HepG2 (cell line): ENCODE results near the gene ATG2A. TPM values are rescaled to one million over a fixed set of nuclear protein-coding genes. Genes with fewer than 3 reads are reported as not detected.

Source experiments
- ARID5B ChIP-seq: IDR thresholded peaks from 2 replicates; pipeline ENCODE4 v1.4.0; 2020; ENCODE audit warnings: mild to moderate bottlenecking, missing genetic modification reagents
- BCL6 ChIP-seq: IDR thresholded peaks from 2 replicates; pipeline ENCODE4 v1.6.1; 2016; ENCODE audit warnings: missing genetic modification reagents, missing compliant biosample characterization
- CREM ChIP-seq, 2 experiments: sonication (generic) in 1 of 2; formaldehyde crosslinking in 1 of 2; IDR thresholded peaks; 2 replicates each; pipeline versions ENCODE4 v1.4.0 to v1.6.1; 2016 to 2020; ENCODE audit warnings: antibody characterized with exemption in 1 of 2, mild to moderate bottlenecking in 1 of 2, missing genetic modification reagents in 1 of 2
- GATA4 ChIP-seq: sonication (generic); IDR thresholded peaks from 2 replicates; pipeline ENCODE4 v1.6.1; 2016; ENCODE audit warnings: antibody characterized with exemption, low read depth, borderline replicate concordance
- HCFC1 ChIP-seq: fragments of 150-350 bp; IDR thresholded peaks from 2 replicates; pipeline ENCODE4 v1.6.1; 2014; ENCODE audit warnings: low read depth, low read length
- PATZ1 ChIP-seq: sonication (generic); formaldehyde crosslinking; IDR thresholded peaks from 2 replicates; pipeline ENCODE4 v1.4.0; 2020; ENCODE audit warnings: missing genetic modification reagents
- RXRA ChIP-seq: sonication (generic); formaldehyde crosslinking; IDR thresholded peaks from 2 replicates; pipeline ENCODE4 v1.5.1; 2020; ENCODE audit warnings: missing genetic modification reagents
- SAP130 ChIP-seq: IDR thresholded peaks from 2 replicates; pipeline ENCODE4 v1.6.1; 2016; ENCODE audit warnings: low read depth
- SIN3A ChIP-seq: IDR thresholded peaks from 2 replicates; pipeline ENCODE4 v1.6.1; 2011; ENCODE audit warnings: low read depth, mild to moderate bottlenecking, control low read depth, low read length, borderline replicate concordance
- SOX13 ChIP-seq, 3 experiments: fragments of 450-650 bp in 1 of 3; sonication (generic) in 1 of 3; formaldehyde crosslinking in 1 of 3; IDR thresholded peaks in 2 of 3; conservative IDR thresholded peaks in 1 of 3; 2 replicates each; pipeline versions ENCODE4 v1.5.0 to v1.6.1; 2016 to 2020; ENCODE audit warnings: antibody characterized with exemption in 1 of 3, mild to moderate bottlenecking in 1 of 3, missing compliant biosample characterization in 1 of 3, missing genetic modification reagents in 1 of 3, moderate library complexity in 1 of 3
- SOX6 ChIP-seq, 2 experiments: fragments of 450-650 bp in 1 of 2; sonication (generic) in 1 of 2; formaldehyde crosslinking in 1 of 2; IDR thresholded peaks; 2 replicates each; pipeline versions ENCODE4 v1.4.0 to v1.6.1; 2017 to 2020; ENCODE audit warnings: antibody characterized with exemption in 1 of 2, mild to moderate bottlenecking in 1 of 2, missing genetic modification reagents in 1 of 2
- ZBTB37 ChIP-seq: sonication (generic); formaldehyde crosslinking; IDR thresholded peaks from 2 replicates; pipeline ENCODE4 v1.4.0; 2020; ENCODE audit warnings: mild to moderate bottlenecking, missing genetic modification reagents
- ZNF629 ChIP-seq: sonication (generic); formaldehyde crosslinking; conservative IDR thresholded peaks from 2 replicates; pipeline ENCODE4 v1.5.0; 2020; ENCODE audit warnings: missing genetic modification reagents
- polyA plus RNA-seq, 8 experiments: library from polyadenylated mRNA; depleted of rRNA in 3 of 8; stranded (reverse) in 7 of 8; unstranded in 1 of 8; fragments of >200 nt; fragmentation: Illumina TruSeq in 4 of 8; extraction: Trizol in 4 of 8; gene quantifications; 2 replicates each; pipeline versions ENCODE4 v1.2.1 to v1.2.3, GENCODE V29; 2011 to 2016; ENCODE audit warnings: low read depth in 4 of 8, missing spikeins in 1 of 8, mixed read lengths in 1 of 8; ENCODE audit not compliant: insufficient read depth in 1 of 8
- total RNA-seq, 5 experiments: library from RNA; depleted of rRNA; stranded (reverse); fragments of >200 nt; fragmentation: Illumina TruSeq; extraction: Trizol; gene quantifications; 2 replicates each; pipeline ENCODE4 v1.2.3, GENCODE V29; 2016; ENCODE audit warnings: low read depth in 1 of 5
- TF ChIP-seq, protein P1 (sequence below): sonication (generic); formaldehyde crosslinking; IDR thresholded peaks from 2 replicates; pipeline ENCODE4 v1.8.0; 2022; ENCODE audit warnings: low read depth, missing genetic modification reagents
- TF ChIP-seq, protein P2 (sequence below): sonication (generic); formaldehyde crosslinking; IDR thresholded peaks from 2 replicates; pipeline ENCODE4 v1.4.0; 2020; ENCODE audit warnings: missing genetic modification reagents
- TF ChIP-seq, protein P3 (sequence below): IDR thresholded peaks from 2 replicates; pipeline ENCODE4 v1.6.1; 2016; ENCODE audit warnings: control low read depth

ATG2A gene
- total and polyA plus RNA-seq, 2 of the 13 experiments (the other 11 are each of a cell fraction or from before 2014, with no cell fraction given), result 6.7 to 8.0 TPM

GRCh38 chr11:64916040-64916774 lies 802 bp downstream of the ATG2A start (continued):
- TF ChIP-seq PATZ1 (CRISPR knock-in tag) (peak; percentile 85), GATA4 (no peak), SIN3A (peak; percentile 95), ZBTB37 (CRISPR knock-in tag) (no peak), CREM (IDR thresholded peaks at IDR 0.05) (peak; percentile 48; the same call in 1 of the 2 replicates), CREM (CRISPR knock-in tag; IDR thresholded peaks at IDR 0.05) (no peak), BCL6 (CRISPR knock-in tag) (0 out of 2 replicates have a peak, but pooled peaks have one; percentile 9), ARID5B (no peak), RXRA (peak; percentile 66), SAP130 (CRISPR knock-in tag) (peak; percentile 93), ZNF629 (CRISPR knock-in tag) (no peak), HCFC1 (no peak), SOX6 (IDR thresholded peaks at IDR 0.05) (no peak), SOX6 (CRISPR knock-in tag; IDR thresholded peaks at IDR 0.05) (peak; percentile 33; the same call in 1 of the 2 replicates), SOX13 (IDR thresholded peaks at IDR 0.05) (no peak), SOX13 (CRISPR knock-in tag; conservative IDR thresholded peaks at IDR 0.05 in 1 of 2, IDR thresholded peaks at IDR 0.05 in 1 of 2) (peak in 1 of 2 experiments; percentile 13; a peak in 1 of 4 replicates)
- TF ChIP-seq, protein P1, sequence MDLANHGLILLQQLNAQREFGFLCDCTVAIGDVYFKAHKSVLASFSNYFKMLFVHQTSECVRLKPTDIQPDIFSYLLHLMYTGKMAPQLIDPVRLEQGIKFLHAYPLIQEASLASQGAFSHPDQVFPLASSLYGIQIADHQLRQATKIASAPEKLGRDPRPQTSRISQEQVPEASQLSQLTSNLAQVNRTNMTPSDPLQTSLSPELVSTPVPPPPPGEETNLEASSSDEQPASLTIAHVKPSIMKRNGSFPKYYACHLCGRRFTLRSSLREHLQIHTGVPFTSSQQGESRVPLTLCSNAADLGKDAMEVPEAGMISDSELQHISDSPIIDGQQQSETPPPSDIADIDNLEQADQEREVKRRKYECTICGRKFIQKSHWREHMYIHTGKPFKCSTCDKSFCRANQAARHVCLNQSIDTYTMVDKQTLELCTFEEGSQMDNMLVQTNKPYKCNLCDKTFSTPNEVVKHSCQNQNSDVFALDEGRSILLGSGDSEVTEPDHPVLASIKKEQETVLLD (CRISPR knock-in tag), result 0 out of 2 replicates have a peak, but pooled peaks have one; percentile 33
- TF ChIP-seq, protein P2, sequence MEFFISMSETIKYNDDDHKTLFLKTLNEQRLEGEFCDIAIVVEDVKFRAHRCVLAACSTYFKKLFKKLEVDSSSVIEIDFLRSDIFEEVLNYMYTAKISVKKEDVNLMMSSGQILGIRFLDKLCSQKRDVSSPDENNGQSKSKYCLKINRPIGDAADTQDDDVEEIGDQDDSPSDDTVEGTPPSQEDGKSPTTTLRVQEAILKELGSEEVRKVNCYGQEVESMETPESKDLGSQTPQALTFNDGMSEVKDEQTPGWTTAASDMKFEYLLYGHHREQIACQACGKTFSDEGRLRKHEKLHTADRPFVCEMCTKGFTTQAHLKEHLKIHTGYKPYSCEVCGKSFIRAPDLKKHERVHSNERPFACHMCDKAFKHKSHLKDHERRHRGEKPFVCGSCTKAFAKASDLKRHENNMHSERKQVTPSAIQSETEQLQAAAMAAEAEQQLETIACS (CRISPR knock-in tag), result no peak
- TF ChIP-seq, protein P3, sequence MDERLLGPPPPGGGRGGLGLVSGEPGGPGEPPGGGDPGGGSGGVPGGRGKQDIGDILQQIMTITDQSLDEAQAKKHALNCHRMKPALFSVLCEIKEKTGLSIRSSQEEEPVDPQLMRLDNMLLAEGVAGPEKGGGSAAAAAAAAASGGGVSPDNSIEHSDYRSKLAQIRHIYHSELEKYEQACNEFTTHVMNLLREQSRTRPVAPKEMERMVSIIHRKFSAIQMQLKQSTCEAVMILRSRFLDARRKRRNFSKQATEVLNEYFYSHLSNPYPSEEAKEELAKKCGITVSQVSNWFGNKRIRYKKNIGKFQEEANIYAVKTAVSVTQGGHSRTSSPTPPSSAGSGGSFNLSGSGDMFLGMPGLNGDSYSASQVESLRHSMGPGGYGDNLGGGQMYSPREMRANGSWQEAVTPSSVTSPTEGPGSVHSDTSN (CRISPR knock-in tag), result no peak
